IPS DF 19.7 (cell line): Measurements from ENCODE around the gene ADAM12.

Source experiments
- DNase-seq: peaks from one replicate; pipeline ENCODE4 v3.0.0-alpha.2; 2013; ENCODE audit warnings: low read depth, low spot score

Gene ADAM12

GRCh38 chr10:126214021-126214420 lies 174.3 kb downstream of the ADAM12 start:
- DNase-seq: no peak

GRCh38 chr10:126212738-126213137 lies 175.5 kb downstream of the ADAM12 start:
- no peak for DNase-seq

- DNase-seq: no peak
Observed at GRCh38 chr10:126210051-126210651, 178.1 kb downstream of the ADAM12 start.

- DNase-seq: no peak
Observed at GRCh38 chr10:126209451-126209850, 178.8 kb downstream of the ADAM12 start.

GRCh38 chr10:126208726-126209302 lies 179.5 kb downstream of the ADAM12 start:
- no peak for DNase-seq

- DNase-seq: no peak
Observed at GRCh38 chr10:126207851-126208250, 180.4 kb downstream of the ADAM12 start.

GRCh38 chr10:126207313-126207771 lies 180.9 kb downstream of the ADAM12 start:
- no peak for DNase-seq

GRCh38 chr10:126205486-126206205 lies 182.6 kb downstream of the ADAM12 start:
- DNase-seq: no peak

GRCh38 chr10:126204320-126204719 lies 184.0 kb downstream of the ADAM12 start:
- DNase-seq: no peak

GRCh38 chr10:126203746-126204145 lies 184.5 kb downstream of the ADAM12 start:
- no peak for DNase-seq

- DNase-seq: no peak
Observed at GRCh38 chr10:126201603-126202002, 186.7 kb downstream of the ADAM12 start.

GRCh38 chr10:126199221-126199998 lies 188.9 kb downstream of the ADAM12 start:
- DNase-seq: no peak

GRCh38 chr10:126198681-126199080 lies 189.6 kb downstream of the ADAM12 start:
- DNase-seq: no peak

- DNase-seq: no peak
Observed at GRCh38 chr10:126197036-126197543, 191.2 kb downstream of the ADAM12 start.

- no peak for DNase-seq
Observed at GRCh38 chr10:126196281-126196680, 192.0 kb downstream of the ADAM12 start.

- DNase-seq: no peak
Observed at GRCh38 chr10:126191192-126191591, 197.1 kb downstream of the ADAM12 start.

- no peak for DNase-seq
Observed at GRCh38 chr10:126188679-126189200, 199.5 kb downstream of the ADAM12 start.

GRCh38 chr10:126187399-126187798 lies 200.9 kb downstream of the ADAM12 start:
- DNase-seq: no peak

- no peak for DNase-seq
Observed at GRCh38 chr10:126186766-126187165, 201.5 kb downstream of the ADAM12 start.

- DNase-seq: no peak
Observed at GRCh38 chr10:126185676-126186447, 202.4 kb downstream of the ADAM12 start.

GRCh38 chr10:126181626-126182025 lies 206.7 kb downstream of the ADAM12 start:
- no peak for DNase-seq
